ENCODE measurements around the gene EVL. TPM values are rescaled to one million over a fixed set of nuclear protein-coding genes. Genes with fewer than 3 reads are reported as not detected.
A peak's percentile ranks its signal among the peaks of the same experiment; 100 is the strongest.
"Not testable (repeated sequence)": the region's sequence is repeated elsewhere in the genome, so short reads cannot be mapped to it uniquely, and the experiment has no call there.

The EVL gene
- total RNA-seq, 1 donor from 2014 or later, result 36.2 TPM

- no peak for ATAC-seq (ENCODE audit: poor library complexity)
- intact Hi-C loops (cut with DNase I), result no loop called here
- DNase-seq, result no peak
These were observed 105.7 kb downstream of the EVL start for GRCh38 chr14:100170880-100171279.

GRCh38 chr14:100172811-100173210, 107.6 kb downstream of the EVL start:
- intact Hi-C loops (cut with DNase I), result no loop called here
- no peak for ATAC-seq (ENCODE audit: poor library complexity)
- DNase-seq, result no peak

GRCh38 chr14:100173353-100173752, 108.1 kb downstream of the EVL start:
- ATAC-seq (ENCODE audit: poor library complexity), result no peak
- DNase-seq, result no peak
- intact Hi-C loops (cut with DNase I), result no loop called here

GRCh38 chr14:100176811-100177327, 111.6 kb downstream of the EVL start:
- no peak for ATAC-seq (ENCODE audit: poor library complexity)
- intact Hi-C loops (cut with DNase I), result no loop called here
- no peak for DNase-seq

GRCh38 chr14:100178691-100179090, 113.5 kb downstream of the EVL start:
- intact Hi-C loops (cut with DNase I), result no loop called here
- no peak for ATAC-seq (ENCODE audit: poor library complexity)

GRCh38 chr14:100180671-100181070, 115.4 kb downstream of the EVL start:
- ATAC-seq (ENCODE audit: poor library complexity); intact Hi-C loops (cut with DNase I); DNase-seq: not testable (repeated sequence)

More at GRCh38 chr14:100178691-100179090, 113.5 kb downstream of the EVL start:
- no peak for DNase-seq

- ATAC-seq (ENCODE audit: poor library complexity); intact Hi-C loops (cut with DNase I); DNase-seq: not testable (repeated sequence)
These were observed 116.8 kb downstream of the EVL start for GRCh38 chr14:100181876-100182551.

- ATAC-seq (ENCODE audit: poor library complexity), result no peak
- intact Hi-C loops (cut with DNase I), result no loop called here
- no peak for DNase-seq
These were observed 122.1 kb downstream of the EVL start for GRCh38 chr14:100187247-100187833.

GRCh38 chr14:100188392-100189030, 123.3 kb downstream of the EVL start:
- intact Hi-C loops (cut with DNase I), result no loop called here
- ATAC-seq (ENCODE audit: poor library complexity) (no peak), DNase-seq (no peak)

GRCh38 chr14:100190126-100190525, 124.9 kb downstream of the EVL start:
- no peak for DNase-seq
- intact Hi-C loops (cut with DNase I), result loop anchor here (5.0 kb wide), 2 partner anchors 83 to 208 kb away; no protein-coding TSS in a partner anchor
- ATAC-seq (ENCODE audit: poor library complexity), result no peak

- intact Hi-C loops (cut with DNase I), result loop anchor here (5.0 kb wide), 2 partner anchors 84 to 209 kb away; no protein-coding TSS in a partner anchor
- no peak for ATAC-seq (ENCODE audit: poor library complexity)
- DNase-seq, result no peak
These were observed 126.5 kb downstream of the EVL start for GRCh38 chr14:100191584-100192249.

- peak; percentile 1 for ATAC-seq (ENCODE audit: poor library complexity)
These were observed 127.0 kb downstream of the EVL start for GRCh38 chr14:100192250-100192671.

GRCh38 chr14:100192672-100193416, 127.6 kb downstream of the EVL start:
- intact Hi-C loops (cut with DNase I), result loop anchor here (5.0 kb wide), 2 partner anchors 86 to 211 kb away; no protein-coding TSS in a partner anchor
- peak; percentile 99 for ATAC-seq (ENCODE audit: poor library complexity)

More at GRCh38 chr14:100192250-100192671, 127.0 kb downstream of the EVL start:
- DNase-seq, result peak; percentile 63
- intact Hi-C loops (cut with DNase I), result loop anchor here (5.0 kb wide), 2 partner anchors 85 to 210 kb away; no protein-coding TSS in a partner anchor

More at GRCh38 chr14:100192672-100193416, 127.6 kb downstream of the EVL start:
- peak; percentile 100 for DNase-seq

Small RNAs within 50 kb of the gene (microRNA-seq; reads per million reads assigned to microRNA genes)
- gene MIR151B (136 reads per million, percentile 56 among the genes with 10 or more reads in this experiment), gene MIR342 (736 reads per million, percentile 80 among the genes with 10 or more reads in this experiment)

Other genes with a start within 250 kb of the EVL start
- gene DEGS2, start 94.2 kb downstream of the EVL start, total RNA-seq, result not detected
- gene YY1, start 173.7 kb downstream of the EVL start, total RNA-seq, result 48.1 TPM
- gene SLC25A29, start 241.0 kb downstream of the EVL start, total RNA-seq, result 17.6 TPM

Measured in Right ventricle myocardium superior (tissue), 1 donor.